Smooth muscle cell (in vitro differentiated cells): Measurements from ENCODE around the gene GALNT12. TPM values are rescaled to one million over a fixed set of nuclear protein-coding genes. Genes with fewer than 3 reads are reported as not detected.

Source experiments
- DNase-seq: peaks from one replicate; lab custom pipeline; 2025; ENCODE audit not compliant: unreplicated experiment; lab: John Stamatoyannopoulos, UW
- H2AFZ ChIP-seq: fragments of 200-600 bp; sonication (generic); 2 replicates; pipeline ENCODE4 v1.6.0; 2016; ENCODE audit warnings: antibody characterized with exemption, low read depth, mild to moderate bottlenecking
- H3F3A ChIP-seq: fragments of 200-600 bp; sonication (generic); 2 replicates; pipeline ENCODE4 v1.6.0; 2017; ENCODE audit warnings: antibody characterized with exemption, low read depth
- H3K27ac ChIP-seq: fragments of 200-600 bp; sonication (generic); 2 replicates; pipeline ENCODE4 v1.5.1; 2016; ENCODE audit warnings: low read depth, mild to moderate bottlenecking
- H3K27me3 ChIP-seq: fragments of 200-600 bp; sonication (generic); 2 replicates; pipeline ENCODE4 v1.6.1; 2016; ENCODE audit warnings: low read depth, mild to moderate bottlenecking
- H3K36me3 ChIP-seq: fragments of 200-600 bp; sonication (generic); 2 replicates; pipeline ENCODE4 v1.5.1; 2016; ENCODE audit warnings: low read depth
- H3K4me1 ChIP-seq: fragments of 200-600 bp; sonication (generic); 2 replicates; pipeline ENCODE4 v1.5.1; 2016; ENCODE audit warnings: low read depth
- H3K4me2 ChIP-seq: fragments of 200-600 bp; sonication (generic); 2 replicates; pipeline ENCODE4 v1.6.0; 2016; ENCODE audit warnings: mild to moderate bottlenecking
- H3K4me3 ChIP-seq: fragments of 200-600 bp; sonication (generic); 2 replicates; pipeline ENCODE4 v1.5.1; 2016; ENCODE audit warnings: mild to moderate bottlenecking
- H3K79me2 ChIP-seq: fragments of 200-600 bp; sonication (generic); 2 replicates; pipeline ENCODE4 v1.6.0; 2016; ENCODE audit warnings: low read depth, mild to moderate bottlenecking
- H3K9ac ChIP-seq: fragments of 200-600 bp; sonication (generic); 2 replicates; pipeline ENCODE4 v1.6.0; 2016; ENCODE audit warnings: low read depth
- H3K9me3 ChIP-seq: fragments of 200-600 bp; sonication (generic); replicated peaks from 2 replicates; pipeline ENCODE4 v1.5.1; 2016; ENCODE audit warnings: low read depth
- H4K20me1 ChIP-seq: fragments of 200-600 bp; sonication (generic); 2 replicates; pipeline ENCODE4 v1.6.0; 2016; ENCODE audit warnings: low read depth
- CTCF ChIP-seq: fragments of 200-600 bp; sonication (generic); IDR thresholded peaks from 2 replicates; pipeline ENCODE4 v1.5.1; 2017; ENCODE audit warnings: borderline replicate concordance, mild to moderate bottlenecking, antibody characterized with exemption; ENCODE audit not compliant: insufficient read depth, poor library complexity, severe bottlenecking
- WGBS: methylation state at CpG from one replicate; pipeline ENCODE4 v1.1.7; 2016; ENCODE audit warnings: low lambda C conversion rate; 5-methylcytosine and 5-hydroxymethylcytosine counted together
- polyA plus RNA-seq: library from polyadenylated mRNA; unstranded; fragments of >200 nt; fragmentation: Nextera tagmentation; extraction: Ambion mirVana; gene quantifications from 2 replicates; pipeline ENCODE4 v1.2.1, GENCODE V29; 2016
- total RNA-seq: library from RNA; depleted of rRNA; stranded (reverse); fragments of >200 nt; gene quantifications from 2 replicates; pipeline ENCODE4 v1.2.3, GENCODE V29; 2014

Gene GALNT12
- total RNA-seq = 1.7 and 2.6 TPM in 2 replicates
- polyA plus RNA-seq = 2.9 and 4.0 TPM in 2 replicates

GRCh38 chr9:98807070-98807813 lies at the start of gene GALNT12:
TSS of gene GALNT12 (plus strand) at chr9:98807670. CDS start at chr9:98807699, 29 bp downstream.
- Histone ChIP-seq H3K4me1 (peaks cover 29% of the 10 kb centered on the region), H3K27me3 (peaks cover 31% of the 10 kb centered on the region), H3K9ac (no peak within 1 kb of the TSS), H3K9me3 (no peaks in the 10 kb centered on the region), H3K36me3 (no peaks in the 10 kb centered on the region), H3K27ac (no peak within 1 kb of the TSS), H3K79me2 (no peaks in the 10 kb centered on the region), H4K20me1 (no peaks in the 10 kb centered on the region), H3F3A (peaks cover 8% of the 10 kb centered on the region), H2AFZ (peak within 1 kb of the TSS; percentile 79), H3K4me3 (peak within 1 kb of the TSS; percentile 60), H3K4me2 (peak within 1 kb of the TSS; percentile 99)
- WGBS = 12% methylated on average over 27 of the region's 51 CpGs
- no peak for TF ChIP-seq CTCF
- no peak for DNase-seq

GRCh38 chr9:98760231-98760630 lies 47.2 kb upstream of the GALNT12 start:
- Histone ChIP-seq H3K9me3 (peaks cover 5% of the 10 kb centered on the region), H2AFZ (no peak overlapping the region), H3K4me1 (no peaks in the 10 kb centered on the region), H3K4me2 (no peak overlapping the region), H3K27ac (no peak overlapping the region), H3K79me2 (no peaks in the 10 kb centered on the region), H3K4me3 (no peak overlapping the region), H3K36me3 (peaks cover 22% of the 10 kb centered on the region), H4K20me1 (no peaks in the 10 kb centered on the region), H3K9ac (no peak overlapping the region), H3K27me3 (no peaks in the 10 kb centered on the region), H3F3A (no peaks in the 10 kb centered on the region)
- no peak for DNase-seq
- no peak for TF ChIP-seq CTCF

GRCh38 chr9:98763986-98764745 lies 43.3 kb upstream of the GALNT12 start:
- Histone ChIP-seq H3K36me3 (peaks cover 14% of the 10 kb centered on the region), H3K4me3 (no peak overlapping the region), H3F3A (no peaks in the 10 kb centered on the region), H3K9ac (no peak overlapping the region), H3K4me2 (no peak overlapping the region), H2AFZ (no peak overlapping the region), H3K79me2 (no peaks in the 10 kb centered on the region), H3K27ac (no peak overlapping the region), H3K27me3 (no peaks in the 10 kb centered on the region), H3K4me1 (no peaks in the 10 kb centered on the region), H3K9me3 (no peaks in the 10 kb centered on the region), H4K20me1 (no peaks in the 10 kb centered on the region)
- no peak for DNase-seq
- no peak for TF ChIP-seq CTCF
- WGBS = 94% methylated on average over 3 of the region's 3 CpGs
